GM21526 (cell line): ENCODE data around the gene HECTD2.
"Not testable (repeated sequence)": the region's sequence is repeated elsewhere in the genome, so short reads cannot be mapped to it uniquely, and the experiment has no call there.

ENCODE experiments used
- ATAC-seq: cut with Tn5 transposase; IDR thresholded peaks from one replicate; pipeline ENCODE4 v1.9.1; 2021; ENCODE audit warnings: moderate library complexity; ENCODE audit not compliant: unreplicated experiment, low FRiP score

Gene HECTD2

GRCh38 chr10:91409869-91410637 lies at the start of gene HECTD2:
TSS of gene HECTD2 (plus strand) at chr10:91410344. CDS start at chr10:91410439, 95 bp downstream.
- peak; percentile 89 for ATAC-seq

GRCh38 chr10:91360461-91360860 lies 49.7 kb upstream of the HECTD2 start:
- no peak for ATAC-seq

GRCh38 chr10:91365519-91365918 lies 44.6 kb upstream of the HECTD2 start:
- not testable (repeated sequence) for ATAC-seq

- ATAC-seq: no peak
Measured at GRCh38 chr10:91366704-91367103, 43.4 kb upstream of the HECTD2 start.

- ATAC-seq: no peak
Measured at GRCh38 chr10:91367127-91367531, 43.0 kb upstream of the HECTD2 start.

GRCh38 chr10:91367558-91367957 lies 42.6 kb upstream of the HECTD2 start:
- ATAC-seq: no peak

GRCh38 chr10:91369978-91370589 lies 40.1 kb upstream of the HECTD2 start:
- not testable (repeated sequence) for ATAC-seq

GRCh38 chr10:91374052-91374451 lies 36.1 kb upstream of the HECTD2 start:
- ATAC-seq: no peak

- no peak for ATAC-seq
Measured at GRCh38 chr10:91378061-91378460, 32.1 kb upstream of the HECTD2 start.

GRCh38 chr10:91380873-91381256 lies 29.3 kb upstream of the HECTD2 start:
- ATAC-seq: no peak

- ATAC-seq: no peak
Measured at GRCh38 chr10:91381257-91381891, 28.8 kb upstream of the HECTD2 start.

- ATAC-seq: no peak
Measured at GRCh38 chr10:91385306-91386085, 24.6 kb upstream of the HECTD2 start.

- ATAC-seq: peak; percentile 88
Measured at GRCh38 chr10:91389636-91390512, 20.3 kb upstream of the HECTD2 start.

GRCh38 chr10:91390513-91390825 lies 19.7 kb upstream of the HECTD2 start:
- ATAC-seq: not testable (repeated sequence)

GRCh38 chr10:91391920-91392319 lies 18.2 kb upstream of the HECTD2 start:
- ATAC-seq: no peak

- ATAC-seq: no peak
Measured at GRCh38 chr10:91406322-91406721, 3.8 kb upstream of the HECTD2 start.

- peak; percentile 31 for ATAC-seq
Measured at GRCh38 chr10:91409069-91409868, 875 bp upstream of the HECTD2 start.

GRCh38 chr10:91410638-91411371 lies 661 bp downstream of the HECTD2 start:
- no peak for ATAC-seq

GRCh38 chr10:91411621-91412020 lies 1.5 kb downstream of the HECTD2 start:
- ATAC-seq: no peak
